HepG2 (cell line): ENCODE measurements around the gene SGPP2. TPM values are rescaled to one million over a fixed set of nuclear protein-coding genes. Genes with fewer than 3 reads are reported as not detected.

Source experiments
- ATAC-seq: fragments of 200-7000 bp; cut with Tn5 transposase; 3 replicates; pipeline ENCODE4 v1.9.1; 2020; ENCODE audit warnings: mild to moderate bottlenecking, moderate library complexity
- BruUV-seq: library from RNA; stranded (reverse); fragments of 400-500 nt; replicated peaks from 2 replicates; lab custom pipeline; 2021; lab: Mats Ljungman, UMichigan
- CTCF ChIA-PET: fragments of 300-600 bp; formaldehyde crosslinking; extraction: SDS; loops from one replicate; lab custom pipeline; 2021; ENCODE audit warnings: low total read pairs, inconsistent platforms, low intra/inter-chr PET ratio; lab: Yijun Ruan, JAX
- POLR2A ChIA-PET: fragments of 350-600 bp; sonication (Branson Sonifier 250); formaldehyde crosslinking; loops from one replicate; lab custom pipeline; 2020; ENCODE audit warnings: antibody characterized with exemption, inconsistent platforms; lab: Yijun Ruan, JAX
- DNase-seq: peaks from one replicate; pipeline ENCODE4 v3.0.0-alpha.2; 2015; ENCODE audit warnings: low spot score
- FAIRE-seq: peaks from 3 replicates; lab custom pipeline; 2011; peaks lifted over from hg19 to GRCh38; lab: Jason Lieb, UNC
- H2AFZ ChIP-seq: one replicate; pipeline ENCODE4 v1.6.1; 2011; ENCODE audit warnings: low read length, inconsistent platforms
- H3K27ac ChIP-seq: fragments of 300-600 bp; 3 replicates; pipeline ENCODE4 v1.8.0; 2011; ENCODE audit warnings: mixed run types, mild to moderate bottlenecking, mixed read lengths, low read length, inconsistent platforms; ENCODE audit not compliant: insufficient read depth; ENCODE audit errors: extremely low read length
- H3K27me3 ChIP-seq, 2 experiments: fragments of 200-600 bp in 1 of 2; 2 replicates in 1 of 2; 3 replicates in 1 of 2; pipeline versions ENCODE4 v1.6.0 to v1.8.0; 2011; ENCODE audit warnings: low read length in 2 of 2, mild to moderate bottlenecking in 2 of 2, moderate library complexity in 2 of 2, inconsistent platforms in 1 of 2; ENCODE audit not compliant: insufficient read depth in 2 of 2, control insufficient read depth in 1 of 2
- H3K36me3 ChIP-seq, 2 experiments: fragments of 200-600 bp in 1 of 2; replicated peaks in 1 of 2; 2 replicates in 1 of 2; 3 replicates in 1 of 2; pipeline versions ENCODE4 v1.5.1 to v1.8.0; 2011; ENCODE audit warnings: low read length in 2 of 2, inconsistent platforms in 1 of 2; ENCODE audit not compliant: insufficient read depth in 2 of 2, control insufficient read depth in 1 of 2
- H3K4me1 ChIP-seq: 2 replicates; pipeline ENCODE4 v1.5.1; 2012; ENCODE audit warnings: low read length, inconsistent platforms; ENCODE audit not compliant: insufficient read depth
- H3K4me2 ChIP-seq: 2 replicates; pipeline ENCODE4 v1.6.0; 2011; ENCODE audit warnings: low read depth, low read length, inconsistent platforms
- H3K4me3 ChIP-seq, 3 experiments: fragments of 200-600 bp in 1 of 3; sonication (generic), shearing (Covaris generic) in 1 of 3; replicated peaks in 1 of 3; 2 replicates each; pipeline ENCODE4 v1.5.1; 2011 to 2016; ENCODE audit warnings: low read length in 3 of 3, inconsistent platforms in 2 of 3, low read depth in 2 of 3, mild to moderate bottlenecking in 2 of 3, control low read depth in 1 of 3, mixed read lengths in 1 of 3; ENCODE audit not compliant: insufficient read depth in 1 of 3
- H3K79me2 ChIP-seq: one replicate; pipeline ENCODE4 v1.6.1; 2011; ENCODE audit warnings: low read length, inconsistent platforms; ENCODE audit not compliant: insufficient read depth
- H3K9ac ChIP-seq: 2 replicates; pipeline ENCODE4 v1.6.0; 2011; ENCODE audit warnings: mild to moderate bottlenecking, low read depth, low read length, inconsistent platforms; ENCODE audit not compliant: insufficient read depth
- H3K9me3 ChIP-seq: 2 replicates; pipeline ENCODE4 v1.5.1; 2012; ENCODE audit warnings: mild to moderate bottlenecking, low read length
- H4K20me1 ChIP-seq: 2 replicates; pipeline ENCODE4 v1.6.0; 2011; ENCODE audit warnings: inconsistent platforms, mild to moderate bottlenecking, low read length, moderate library complexity; ENCODE audit not compliant: insufficient read depth
- CBX1 ChIP-seq: IDR thresholded peaks from one replicate; pipeline ENCODE4 v1.6.1; 2016; ENCODE audit warnings: antibody characterized with exemption, low read depth
- CENPT ChIP-seq: sonication (generic); formaldehyde crosslinking; IDR thresholded peaks from 2 replicates; pipeline ENCODE4 v1.8.0; 2022; ENCODE audit warnings: low read depth, mild to moderate bottlenecking, moderate library complexity, missing genetic modification reagents
- GMEB2 ChIP-seq: IDR thresholded peaks from 2 replicates; pipeline ENCODE4 v1.6.1; 2016; ENCODE audit warnings: missing biosample characterization, missing genetic modification reagents, low read depth
- HNRNPH1 ChIP-seq: fragments of 200-400 bp; formaldehyde crosslinking; optimal IDR thresholded peaks from 2 replicates; pipeline ENCODE3; 2017; ENCODE audit warnings: mild to moderate bottlenecking, low read depth, low read length
- KDM4B ChIP-seq: sonication (generic); formaldehyde crosslinking; IDR thresholded peaks from 2 replicates; pipeline ENCODE4 v1.4.0; 2020; ENCODE audit warnings: missing genetic modification reagents
- LCORL ChIP-seq, 2 experiments: fragments of 450-650 bp in 1 of 2; sonication (generic) in 1 of 2; formaldehyde crosslinking in 1 of 2; IDR thresholded peaks; 2 replicates each; pipeline versions ENCODE4 v1.5.0 to v1.6.1; 2017 to 2020; ENCODE audit warnings: antibody characterized with exemption in 1 of 2, missing genetic modification reagents in 1 of 2
- MIER2 ChIP-seq: IDR thresholded peaks from 2 replicates; pipeline ENCODE4 v1.6.1; 2016; ENCODE audit warnings: missing biosample characterization, missing genetic modification reagents
- MLLT10 ChIP-seq: sonication (generic); formaldehyde crosslinking; IDR thresholded peaks from 2 replicates; pipeline ENCODE4 v1.4.0; 2020; ENCODE audit warnings: missing genetic modification reagents
- NR2F2 ChIP-seq: IDR thresholded peaks from 2 replicates; pipeline ENCODE4 v1.6.1; 2012; ENCODE audit warnings: low read depth, inconsistent platforms, borderline replicate concordance
- PAWR ChIP-seq: sonication (generic); formaldehyde crosslinking; IDR thresholded peaks from 2 replicates; pipeline ENCODE4 v1.4.0; 2020; ENCODE audit warnings: missing genetic modification reagents, mild to moderate bottlenecking, borderline replicate concordance
- SIX1 ChIP-seq: sonication (generic); formaldehyde crosslinking; IDR thresholded peaks from 2 replicates; pipeline ENCODE4 v1.4.0; 2020; ENCODE audit warnings: missing genetic modification reagents, borderline replicate concordance
- THAP8 ChIP-seq: sonication (generic); formaldehyde crosslinking; IDR thresholded peaks from 2 replicates; pipeline ENCODE4 v1.5.1; 2020; ENCODE audit warnings: missing genetic modification reagents, mild to moderate bottlenecking, borderline replicate concordance
- ZIK1 ChIP-seq: sonication (generic); formaldehyde crosslinking; IDR thresholded peaks from 2 replicates; pipeline ENCODE4 v1.5.0; 2020; ENCODE audit warnings: mild to moderate bottlenecking, low read depth, missing genetic modification reagents, borderline replicate concordance
- ZNF460 ChIP-seq: sonication (generic); formaldehyde crosslinking; IDR thresholded peaks from 2 replicates; pipeline ENCODE4 v1.5.1; 2020; ENCODE audit warnings: missing genetic modification reagents, mild to moderate bottlenecking, borderline replicate concordance
- ZNF609 ChIP-seq: sonication (generic); formaldehyde crosslinking; IDR thresholded peaks from 2 replicates; pipeline ENCODE4 v1.4.0; 2020; ENCODE audit warnings: mild to moderate bottlenecking, missing genetic modification reagents, borderline replicate concordance
- ZNF781 ChIP-seq: sonication (generic); formaldehyde crosslinking; IDR thresholded peaks from 2 replicates; pipeline ENCODE4 v1.5.1; 2020; ENCODE audit warnings: borderline replicate concordance, mild to moderate bottlenecking, missing genetic modification reagents; ENCODE audit errors: not compliant biosample characterization
- ZNF792 ChIP-seq: IDR thresholded peaks from 2 replicates; pipeline ENCODE4 v1.6.1; 2016
- ZNF839 ChIP-seq: sonication (generic); formaldehyde crosslinking; IDR thresholded peaks from 2 replicates; pipeline ENCODE4 v1.4.0; 2020; ENCODE audit warnings: missing genetic modification reagents, mild to moderate bottlenecking, borderline replicate concordance
- WGBS: methylation state at CpG from one replicate; pipeline ENCODE4 v1.1.6; 2017; ENCODE audit warnings: low lambda C conversion rate; 5-methylcytosine and 5-hydroxymethylcytosine counted together
- in situ Hi-C: cut with HindIII; loops from 2 replicates; pipeline ENCODE4 v1.10.0; 2017; ENCODE audit warnings: low pct_unique_long_range_greater_than_20kb; ENCODE audit not compliant: extremely low pct_ligation_motif_present
- intact Hi-C: fragments of 100-400 bp; cut with micrococcal nuclease; formaldehyde crosslinking; loops from one replicate; pipeline ENCODE4 v1.10.0; 2022; ENCODE audit not compliant: unreplicated experiment
- polyA plus RNA-seq, 8 experiments: library from polyadenylated mRNA; depleted of rRNA in 3 of 8; stranded (reverse) in 7 of 8; unstranded in 1 of 8; fragments of >200 nt; fragmentation: Illumina TruSeq in 4 of 8; extraction: Trizol in 4 of 8; gene quantifications; 2 replicates each; pipeline versions ENCODE4 v1.2.1 to v1.2.3, GENCODE V29; 2011 to 2016; ENCODE audit warnings: low read depth in 4 of 8, missing spikeins in 1 of 8, mixed read lengths in 1 of 8; ENCODE audit not compliant: insufficient read depth in 1 of 8
- total RNA-seq, 5 experiments: library from RNA; depleted of rRNA; stranded (reverse); fragments of >200 nt; fragmentation: Illumina TruSeq; extraction: Trizol; gene quantifications; 2 replicates each; pipeline ENCODE4 v1.2.3, GENCODE V29; 2016; ENCODE audit warnings: low read depth in 1 of 5

SGPP2 gene
- total and polyA plus RNA-seq, 2 of the 13 experiments (the other 11 are each of a cell fraction or from before 2014, with no cell fraction given): not detected

GRCh38 chr2:222566229-222566628, 141.9 kb downstream of the SGPP2 start (continued):
- TF ChIP-seq THAP8 (CRISPR knock-in tag) (no peak), CBX1 (no peak), PAWR (CRISPR knock-in tag) (no peak)

- no peak overlapping the region for H3K9ac ChIP-seq
- no peak overlapping the region for H3K27ac ChIP-seq
- H3K36me3 ChIP-seq: peaks cover 5 to 11% of the 10 kb centered on the region in 2 experiments
- H2AFZ ChIP-seq: no peak overlapping the region
- CTCF ChIA-PET: no interaction called here
- POLR2A ChIA-PET: no interaction called here
- no peak overlapping the region for H3K4me2 ChIP-seq
- in situ Hi-C loops: no loop called here
- ATAC-seq (no peak), FAIRE-seq (no peak), DNase-seq (no peak)
- no peaks in the 10 kb centered on the region for H3K79me2 ChIP-seq
- H4K20me1 ChIP-seq: no peaks in the 10 kb centered on the region
- H3K4me3 ChIP-seq: no peak overlapping the region
- WGBS: 99% methylated on average over 4 of the region's 4 CpGs
- H3K9me3 ChIP-seq: no peaks in the 10 kb centered on the region
- peaks cover 18% of the 10 kb centered on the region for H3K4me1 ChIP-seq
- no TSS peak for BruUV-seq
- intact Hi-C loops: no loop called here
- H3K27me3 ChIP-seq: no peaks in the 10 kb centered on the region
- TF ChIP-seq CENPT: no peak
- no peak for TF ChIP-seq ZNF839 (CRISPR knock-in tag)
- no peak for TF ChIP-seq ZIK1
- no peak for TF ChIP-seq HNRNPH1
- TF ChIP-seq MLLT10: no peak
- no peak for TF ChIP-seq KDM4B
- no peak for TF ChIP-seq ZNF792 (CRISPR knock-in tag)
- no peak for TF ChIP-seq ZNF609 (CRISPR knock-in tag)
- TF ChIP-seq MIER2: no peak
- TF ChIP-seq ZNF781 (CRISPR knock-in tag): no peak
- TF ChIP-seq ZNF460 (CRISPR knock-in tag): no peak
- no peak for TF ChIP-seq NR2F2
- no peak for TF ChIP-seq SIX1 (CRISPR knock-in tag)
- TF ChIP-seq LCORL (IDR thresholded peaks at IDR 0.05): no peak
- no peak for TF ChIP-seq LCORL (CRISPR knock-in tag; IDR thresholded peaks at IDR 0.05)
- TF ChIP-seq GMEB2 (CRISPR knock-in tag): no peak
These were observed 144.5 kb downstream of the SGPP2 start for GRCh38 chr2:222568865-222569264.
